Posterior vena cava (tissue), 2 donors: ENCODE results near the gene SMNDC1. TPM values are rescaled to one million over a fixed set of nuclear protein-coding genes. Genes with fewer than 3 reads are reported as not detected.
"Not testable (repeated sequence)": the region's sequence is repeated elsewhere in the genome, so short reads cannot be mapped to it uniquely, and the experiment has no call there.

Experiments
- DNase-seq: peaks from one replicate; pipeline ENCODE4 v3.0.0-alpha.2; 2020; ENCODE audit warnings: low spot score
- intact Hi-C, 2 donors: fragments of 100-400 bp; cut with DNase I; formaldehyde crosslinking; loops; one replicate each; pipeline versions ENCODE4 v1.14.1 to v1.14.2; 2022 to 2023
- total RNA-seq, 2 donors: library from RNA; stranded (reverse); fragmentation: NEBNext Ultra II Directional; extraction: Animal tissue kit (Norgen Biotek cat#: 25700); gene quantifications; one replicate each; pipeline ENCODE4 v1.2.1, GENCODE V29; 2021
- donor health status: DM: yes; HTN: yes; CAD: no.
- donor health status: DM: yes; HTN: yes; CAD: no.

SMNDC1 gene
- total RNA-seq, 2 donors from 2014 or later = 26.4 to 28.1 TPM

GRCh38 chr10:110269374-110270318, 35.1 kb downstream of the SMNDC1 start:
- no peak for DNase-seq

GRCh38 chr10:110268971-110269370, 35.7 kb downstream of the SMNDC1 start:
- intact Hi-C loops = no loop called here

More at GRCh38 chr10:110269374-110270318, 35.1 kb downstream of the SMNDC1 start:
- intact Hi-C loops = loop anchor here (5.0 kb wide), 1 partner anchor 42 kb away; no protein-coding TSS in a partner anchor

DNA sequence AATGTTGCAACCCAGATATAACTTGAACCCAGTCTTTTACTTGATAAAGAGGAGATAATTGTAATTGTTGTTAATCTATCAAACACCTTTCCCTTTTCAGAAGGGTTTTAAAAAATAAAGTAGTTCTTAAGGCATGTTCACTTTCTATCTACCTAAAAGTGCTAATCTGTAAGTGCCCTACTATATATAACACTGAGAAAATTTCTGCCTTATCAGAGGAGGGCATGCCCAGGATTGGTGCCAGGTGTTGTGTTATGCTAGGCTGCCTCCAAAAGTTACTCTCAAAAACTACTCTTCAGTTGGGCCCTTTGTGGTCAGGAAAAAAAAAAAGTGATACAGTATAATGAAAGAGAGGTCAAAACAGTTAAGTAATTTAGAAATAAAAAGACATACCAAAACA, 36.3 kb downstream of the SMNDC1 start:
- intact Hi-C loops = no loop called here
- no peak for DNase-seq

More at GRCh38 chr10:110268971-110269370, 35.7 kb downstream of the SMNDC1 start:
- DNase-seq = no peak

GRCh38 chr10:110267276-110267675, 37.4 kb downstream of the SMNDC1 start:
- intact Hi-C loops = no loop called here
- no peak for DNase-seq

GRCh38 chr10:110265573-110266193, 39.0 kb downstream of the SMNDC1 start:
- DNase-seq = no peak
- intact Hi-C loops = no loop called here

- no peak for DNase-seq
- intact Hi-C loops = no loop called here
Observed at GRCh38 chr10:110263164-110263563, 41.6 kb downstream of the SMNDC1 start.

DNA sequence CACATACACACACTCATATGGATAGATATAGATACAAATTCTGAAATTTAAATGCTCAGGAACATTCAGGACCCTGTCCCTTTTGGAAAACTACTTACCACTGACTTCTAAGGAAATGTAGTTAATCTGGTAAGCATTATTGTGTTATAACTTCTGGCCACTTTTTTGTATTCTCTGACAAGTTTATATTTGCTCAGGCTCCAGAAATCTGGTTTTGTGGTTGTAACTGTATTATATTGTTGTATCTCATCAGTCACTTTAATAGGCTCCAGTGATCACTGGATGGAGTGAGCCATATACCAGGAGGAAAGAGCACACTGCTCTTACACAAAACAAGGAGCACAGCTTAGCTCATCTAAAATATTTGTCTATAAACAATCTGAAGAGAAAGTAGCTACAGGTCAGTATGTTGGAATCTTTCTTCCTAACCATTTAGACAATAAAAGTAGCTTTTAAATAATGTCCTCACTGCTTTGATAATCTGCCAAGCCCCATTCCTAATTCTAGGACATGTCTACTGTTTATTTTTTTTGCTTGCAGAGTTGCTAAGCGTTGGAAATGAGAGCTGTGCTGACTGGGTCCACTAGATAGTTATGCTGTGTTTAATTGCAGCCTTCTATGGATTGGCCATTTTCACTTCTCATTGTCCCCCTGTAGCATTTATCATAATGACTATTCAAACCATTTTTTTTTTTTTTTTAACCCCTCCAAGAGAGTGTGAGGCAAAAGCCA, 43.8 kb downstream of the SMNDC1 start:
- intact Hi-C loops = no loop called here
- no peak for DNase-seq

GRCh38 chr10:110259317-110259716, 45.4 kb downstream of the SMNDC1 start:
- DNase-seq = no peak
- intact Hi-C loops = no loop called here

DNA sequence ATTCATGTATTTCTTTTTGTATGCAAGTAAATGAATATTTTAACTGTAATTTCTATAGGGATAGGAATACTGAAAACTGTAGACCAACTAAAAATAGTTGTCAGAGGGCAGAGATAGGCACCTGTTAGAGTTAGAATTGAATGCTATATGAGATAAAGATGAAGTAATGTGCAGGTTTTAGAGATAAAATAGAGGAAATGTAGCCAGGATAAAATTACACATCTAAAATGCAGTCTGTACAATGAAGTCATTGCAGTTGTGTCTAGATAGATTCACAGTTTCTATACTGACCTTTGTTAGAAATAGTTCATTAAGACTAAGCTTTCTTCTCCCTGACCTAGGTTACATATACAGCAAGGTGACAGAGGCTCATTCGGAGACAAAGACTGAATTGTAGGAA, 46.2 kb downstream of the SMNDC1 start:
- DNase-seq = no peak
- intact Hi-C loops = no loop called here

GRCh38 chr10:110254467-110254866, 50.3 kb downstream of the SMNDC1 start:
- intact Hi-C loops = no loop called here
- DNase-seq = no peak

GRCh38 chr10:110252151-110252550, 52.6 kb downstream of the SMNDC1 start:
- DNase-seq = no peak
- intact Hi-C loops = no loop called here

DNA sequence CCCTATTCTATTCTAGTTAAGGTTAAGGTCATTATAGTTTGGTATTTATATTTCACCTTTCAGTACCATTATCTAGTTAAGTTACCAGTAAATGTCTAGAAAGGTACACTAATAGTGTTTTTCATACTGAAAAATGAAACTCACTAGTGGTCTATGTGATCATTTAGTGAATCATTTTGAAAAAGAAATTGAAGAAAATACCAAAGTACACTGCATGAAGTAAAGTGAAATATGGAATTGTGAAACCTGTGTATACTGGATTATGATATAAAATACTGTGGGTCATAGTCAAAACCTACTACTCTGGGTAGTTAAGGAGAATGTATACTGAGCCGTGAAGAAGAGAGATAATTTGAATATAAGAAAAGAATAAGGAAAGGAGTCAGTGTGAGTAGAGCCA, 53.3 kb downstream of the SMNDC1 start:
- intact Hi-C loops, DNase-seq: not testable (repeated sequence)

- intact Hi-C loops, DNase-seq: not testable (repeated sequence)
Observed at GRCh38 chr10:110249489-110249888, 55.2 kb downstream of the SMNDC1 start.

DNA sequence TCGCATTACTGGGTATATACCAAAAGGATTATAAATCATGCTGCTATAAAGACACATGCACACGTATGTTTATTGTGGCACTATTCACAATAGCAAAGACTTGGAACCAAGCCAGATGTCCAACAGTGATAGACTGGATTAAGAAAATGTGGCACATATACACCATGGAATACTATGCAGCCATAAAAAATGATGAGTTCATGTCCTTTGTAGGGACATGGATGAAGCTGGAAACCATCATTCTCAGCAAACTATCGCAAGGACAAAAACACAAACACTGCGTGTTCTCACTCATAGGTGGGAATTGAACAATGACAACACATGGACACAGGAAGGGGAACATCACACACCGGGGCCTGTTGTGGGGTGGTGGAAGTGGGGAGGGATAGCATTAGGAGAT, 56.9 kb downstream of the SMNDC1 start:
- DNase-seq, intact Hi-C loops: not testable (repeated sequence)

DNA sequence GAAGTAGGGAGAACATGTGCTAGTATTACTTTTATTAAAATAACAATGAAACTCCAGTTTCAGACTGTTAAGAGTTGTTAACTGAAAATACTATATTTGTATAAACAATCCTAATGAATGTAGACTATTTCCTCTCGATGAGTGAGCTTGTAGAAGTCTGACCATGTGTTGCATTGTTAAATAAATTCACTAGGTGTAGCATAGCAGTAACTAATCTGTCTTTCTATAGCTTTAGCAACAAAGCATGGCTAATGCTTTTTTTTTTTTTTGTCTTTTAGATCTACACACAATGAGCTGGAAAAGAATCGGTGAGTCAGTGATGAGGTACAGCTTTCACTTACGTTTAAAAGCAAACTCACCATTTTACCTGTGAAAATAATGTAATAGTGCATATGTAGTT, 60.2 kb downstream of the SMNDC1 start:
- intact Hi-C loops = no loop called here

DNA sequence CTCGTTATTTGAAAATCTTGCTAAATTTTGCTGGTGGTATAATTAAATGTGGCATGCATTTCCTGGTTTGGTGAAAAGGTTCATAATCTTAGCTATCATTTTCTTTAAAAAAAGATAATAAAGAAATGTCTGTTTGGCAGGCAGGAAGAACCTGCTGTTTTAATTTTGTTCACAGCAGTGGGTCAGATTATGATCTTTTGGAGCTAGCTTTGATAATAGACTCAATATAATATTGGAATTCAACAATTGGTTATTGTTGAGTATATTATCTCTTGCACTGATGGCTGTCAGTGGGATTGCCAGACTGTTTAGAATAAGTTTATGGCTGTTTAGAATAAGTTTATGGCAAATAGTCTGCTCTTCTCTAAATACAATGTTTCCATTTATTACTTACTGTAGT, 62.2 kb downstream of the SMNDC1 start:
- no peak for DNase-seq
- intact Hi-C loops = no loop called here

More for the DNA sequence above, 60.2 kb downstream of the SMNDC1 start:
- no peak for DNase-seq

DNA sequence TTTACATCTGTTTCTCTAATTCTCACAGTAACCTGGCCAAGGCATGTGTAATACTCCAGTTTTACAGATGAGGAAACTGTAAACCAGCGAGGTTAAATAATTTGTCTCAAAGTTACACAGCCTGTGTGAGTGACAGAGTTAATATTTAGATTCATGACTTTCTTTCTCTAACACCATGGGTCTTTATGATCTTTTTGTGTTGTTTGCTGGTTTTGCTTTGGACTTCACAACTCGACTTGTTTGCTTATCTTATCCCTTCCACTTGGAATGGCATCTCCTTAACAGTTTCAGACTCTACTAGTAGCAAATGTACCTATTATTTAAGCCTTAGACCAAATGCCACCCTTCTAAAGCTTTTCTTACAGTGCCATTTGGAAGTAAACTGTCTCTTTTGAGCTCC, 62.9 kb downstream of the SMNDC1 start:
- intact Hi-C loops = no loop called here

GRCh38 chr10:110241407-110241806, 63.3 kb downstream of the SMNDC1 start:
- DNase-seq = no peak
- intact Hi-C loops = no loop called here

More for the DNA sequence above, 62.9 kb downstream of the SMNDC1 start:
- DNase-seq = no peak
